ENCODE results near the gene RIN3. TPM values are rescaled to one million over a fixed set of nuclear protein-coding genes. Genes with fewer than 3 reads are reported as not detected.
A peak's percentile ranks its signal among the peaks of the same experiment; 100 is the strongest.

The RIN3 gene
- total RNA-seq, 6 experiments from 2014 or later = 10.7 to 20.4 (median 18.9) TPM

DNA sequence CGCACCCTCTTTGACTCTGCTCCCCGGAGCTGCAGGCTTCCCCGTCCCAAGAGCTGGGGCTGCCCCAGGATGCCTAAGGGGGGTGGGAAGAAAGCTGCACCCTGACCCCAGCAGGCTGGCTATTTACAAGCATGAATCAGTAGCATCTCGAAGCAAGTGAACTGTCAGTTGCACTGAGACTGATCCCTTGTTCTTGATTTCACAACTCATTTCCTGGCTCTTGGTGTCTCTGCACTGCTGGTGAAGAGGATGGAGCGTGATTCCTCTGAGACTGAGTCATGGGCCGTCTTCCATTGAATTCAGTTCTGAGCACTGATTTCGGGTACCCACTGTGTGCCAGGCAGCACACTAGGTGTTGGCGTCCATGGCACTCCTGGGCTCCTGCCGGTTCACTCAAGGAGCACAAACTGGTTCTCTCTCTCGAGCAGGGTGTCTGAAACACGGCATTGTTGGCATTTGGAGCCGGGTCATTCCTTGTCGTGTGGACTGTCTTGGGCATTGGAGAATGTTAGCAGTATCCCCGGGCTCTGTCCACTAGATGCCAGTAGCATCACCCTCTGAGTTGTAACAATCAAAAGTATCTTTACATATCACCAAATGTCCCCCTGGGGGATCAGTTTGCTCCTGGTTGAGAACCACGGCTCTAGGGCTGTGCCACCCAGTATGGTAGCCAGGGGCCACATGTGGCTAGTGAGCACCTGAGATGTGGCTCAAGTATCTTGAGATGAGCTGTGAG lies 86.9 kb downstream of the RIN3 start:
- TF ChIP-seq, protein P1, sequence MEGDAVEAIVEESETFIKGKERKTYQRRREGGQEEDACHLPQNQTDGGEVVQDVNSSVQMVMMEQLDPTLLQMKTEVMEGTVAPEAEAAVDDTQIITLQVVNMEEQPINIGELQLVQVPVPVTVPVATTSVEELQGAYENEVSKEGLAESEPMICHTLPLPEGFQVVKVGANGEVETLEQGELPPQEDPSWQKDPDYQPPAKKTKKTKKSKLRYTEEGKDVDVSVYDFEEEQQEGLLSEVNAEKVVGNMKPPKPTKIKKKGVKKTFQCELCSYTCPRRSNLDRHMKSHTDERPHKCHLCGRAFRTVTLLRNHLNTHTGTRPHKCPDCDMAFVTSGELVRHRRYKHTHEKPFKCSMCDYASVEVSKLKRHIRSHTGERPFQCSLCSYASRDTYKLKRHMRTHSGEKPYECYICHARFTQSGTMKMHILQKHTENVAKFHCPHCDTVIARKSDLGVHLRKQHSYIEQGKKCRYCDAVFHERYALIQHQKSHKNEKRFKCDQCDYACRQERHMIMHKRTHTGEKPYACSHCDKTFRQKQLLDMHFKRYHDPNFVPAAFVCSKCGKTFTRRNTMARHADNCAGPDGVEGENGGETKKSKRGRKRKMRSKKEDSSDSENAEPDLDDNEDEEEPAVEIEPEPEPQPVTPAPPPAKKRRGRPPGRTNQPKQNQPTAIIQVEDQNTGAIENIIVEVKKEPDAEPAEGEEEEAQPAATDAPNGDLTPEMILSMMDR (IDR thresholded peaks at IDR 0.05) = no peak
- TF ChIP-seq POLR2A (IDR thresholded peaks at IDR 0.05) = no peak
- H3K9me3 ChIP-seq = no peaks in the 10 kb centered on the region
- no peak overlapping the region for H3K27ac ChIP-seq
- H3K36me3 ChIP-seq = no peaks in the 10 kb centered on the region
- DNase-seq (no peak), ATAC-seq (peak; percentile 9 to 57 (median 33))
- no peaks in the 10 kb centered on the region for H3K4me1 ChIP-seq
- 76% methylated on average over 5 of the region's 15 CpGs for WGBS (ENCODE audit: insufficient coverage, low coverage, low lambda C conversion rate, missing lambda C conversion rate)
- intact Hi-C loops (cut with DNase I) = no loop called here
- no peaks in the 10 kb centered on the region for H3K27me3 ChIP-seq
- H3K4me3 ChIP-seq = no peak overlapping the region

- H3K36me3 ChIP-seq = no peaks in the 10 kb centered on the region
- no peak for DNase-seq
- ATAC-seq = no peak
- intact Hi-C loops (cut with DNase I) = no loop called here
- H3K9me3 ChIP-seq = no peaks in the 10 kb centered on the region
- no peak overlapping the region for H3K4me3 ChIP-seq
- 83% methylated on average over 1 of the region's 9 CpGs for WGBS (ENCODE audit: insufficient coverage, low coverage, low lambda C conversion rate, missing lambda C conversion rate)
- H3K27ac ChIP-seq = no peak overlapping the region
- H3K4me1 ChIP-seq = no peaks in the 10 kb centered on the region
- H3K27me3 ChIP-seq = no peaks in the 10 kb centered on the region
- TF ChIP-seq, protein P1 (IDR thresholded peaks at IDR 0.05) = no peak
- no peak for TF ChIP-seq POLR2A (IDR thresholded peaks at IDR 0.05)
These were observed 87.6 kb downstream of the RIN3 start for GRCh38 chr14:92601131-92601710.

GRCh38 chr14:92601757-92602417 lies 88.3 kb downstream of the RIN3 start:
- Histone ChIP-seq H3K4me3 (no peak overlapping the region), H3K9me3 (no peaks in the 10 kb centered on the region), H3K27me3 (no peaks in the 10 kb centered on the region), H3K27ac (no peak overlapping the region), H3K4me1 (no peaks in the 10 kb centered on the region), H3K36me3 (no peaks in the 10 kb centered on the region)
- 91% methylated on average over 9 of the region's 10 CpGs for WGBS (ENCODE audit: insufficient coverage, low coverage, low lambda C conversion rate, missing lambda C conversion rate)
- peak in 1 of 4 donors; percentile 35 for ATAC-seq
- intact Hi-C loops (cut with DNase I) = no loop called here
- DNase-seq = no peak
- no peak for TF ChIP-seq POLR2A (IDR thresholded peaks at IDR 0.05)
- TF ChIP-seq, protein P1 (IDR thresholded peaks at IDR 0.05) = no peak

- WGBS (ENCODE audit: insufficient coverage, low coverage, low lambda C conversion rate, missing lambda C conversion rate) = 86% methylated on average over 2 of the region's 14 CpGs
- DNase-seq (no peak), ATAC-seq (peak; percentile 30 to 66 (median 40))
- no peak overlapping the region for H3K27ac ChIP-seq
- H3K4me3 ChIP-seq = no peak overlapping the region
- no peaks in the 10 kb centered on the region for H3K9me3 ChIP-seq
- H3K27me3 ChIP-seq = no peaks in the 10 kb centered on the region
- TF ChIP-seq POLR2A (IDR thresholded peaks at IDR 0.05) = no peak
- TF ChIP-seq, protein P1 (IDR thresholded peaks at IDR 0.05) = peak in 3 of 4 donors; percentile 5 to 37 (median 24)
- intact Hi-C loops (cut with DNase I) = no loop called here
- no peaks in the 10 kb centered on the region for H3K36me3 ChIP-seq
- H3K4me1 ChIP-seq = peaks cover 0 to 8% (median 0%) of the 10 kb centered on the region in 4 donors
These were observed 90.0 kb downstream of the RIN3 start for GRCh38 chr14:92603309-92604242.
